H54 (cell line): ENCODE measurements around the gene SRSF12.
A peak's percentile ranks its signal among the peaks of the same experiment; 100 is the strongest.

Experiments used
- DNase-seq: peaks from one replicate; pipeline ENCODE4 v3.0.0; 2011; ENCODE audit warnings: low spot score, mixed read lengths; ENCODE audit not compliant: insufficient read length
- FAIRE-seq: peaks from 3 replicates; lab custom pipeline; 2011; peaks lifted over from hg19 to GRCh38; lab: Jason Lieb, UNC
- POLR2A ChIP-seq: IDR thresholded peaks from 2 replicates; pipeline ENCODE4 v1.6.1; 2011; ENCODE audit warnings: low read depth, mild to moderate bottlenecking, low read length

SRSF12 gene

GRCh38 chr6:89117211-89118108 lies at the start of gene SRSF12:
SRSF12 (minus strand) TSS chr6:89118071; CDS start chr6:89117887, 184 bp downstream.
- DNase-seq, result peak; percentile 29
- TF ChIP-seq POLR2A, result no peak
- FAIRE-seq, result peak; percentile 11

DNA sequence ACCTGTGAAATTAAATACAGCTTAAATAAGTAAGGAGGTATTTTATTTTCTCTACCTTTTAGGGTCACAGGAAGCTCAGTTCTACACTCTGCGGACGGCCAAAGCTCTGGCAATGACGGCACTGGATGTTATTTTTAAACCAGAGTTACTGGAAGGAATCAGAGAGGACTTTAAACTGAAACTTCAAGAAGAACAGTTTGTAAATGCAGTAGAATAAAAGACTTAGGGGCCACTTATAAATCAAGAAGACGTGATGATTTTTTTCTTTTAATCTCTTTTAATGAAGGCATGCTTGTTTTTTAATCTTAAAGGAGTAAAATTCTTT lies 44.1 kb upstream of the SRSF12 start:
- no peak for TF ChIP-seq POLR2A
- no peak for DNase-seq
- FAIRE-seq, result no peak

GRCh38 chr6:89161326-89162046 lies 43.6 kb upstream of the SRSF12 start:
- no peak for DNase-seq
- no peak for FAIRE-seq
- TF ChIP-seq POLR2A, result no peak

DNA sequence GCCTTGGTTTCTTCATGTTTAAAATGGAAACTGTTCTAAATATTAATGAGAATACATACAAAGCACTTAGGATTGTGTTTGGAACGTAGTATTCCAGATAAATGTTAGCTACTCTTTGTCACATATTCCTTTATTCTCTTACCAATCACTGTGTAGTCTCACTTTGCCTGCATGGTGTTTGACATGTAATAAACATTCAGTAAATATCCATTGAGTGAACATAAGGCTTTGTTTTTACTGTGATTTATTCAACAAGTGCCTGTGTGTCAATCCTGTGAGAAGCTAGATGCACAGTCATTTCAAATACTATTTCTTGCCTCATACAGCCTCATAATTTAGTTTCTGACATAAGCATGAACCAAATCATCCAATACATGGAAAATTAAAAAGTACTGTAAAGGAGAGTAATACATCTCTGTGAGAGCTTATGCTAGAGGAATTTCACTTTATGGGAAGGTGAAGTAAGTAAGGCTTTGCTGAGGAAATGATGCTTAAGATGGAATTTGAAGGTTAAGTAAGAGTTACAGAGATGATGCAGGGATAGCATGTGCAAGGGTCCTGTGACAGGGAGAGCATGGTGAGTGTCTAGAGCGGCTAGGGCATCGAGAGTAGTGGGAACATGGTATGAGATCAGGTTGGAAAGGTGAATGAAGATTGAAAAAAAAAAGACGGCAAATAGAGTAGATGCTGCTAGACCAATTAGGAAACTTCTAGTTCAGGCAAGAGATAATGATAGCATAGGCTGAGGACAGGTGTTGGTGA lies 42.6 kb upstream of the SRSF12 start:
- peak; percentile 11 for FAIRE-seq

GRCh38 chr6:89154131-89154530 lies 36.3 kb upstream of the SRSF12 start:
- no peak for DNase-seq
- FAIRE-seq, result no peak
- TF ChIP-seq POLR2A, result no peak

More for the DNA sequence above, 42.6 kb upstream of the SRSF12 start:
- no peak for DNase-seq
- no peak for TF ChIP-seq POLR2A

GRCh38 chr6:89148016-89148750 lies 30.3 kb upstream of the SRSF12 start:
- TF ChIP-seq POLR2A, result no peak
- DNase-seq (no peak), FAIRE-seq (no peak)

DNA sequence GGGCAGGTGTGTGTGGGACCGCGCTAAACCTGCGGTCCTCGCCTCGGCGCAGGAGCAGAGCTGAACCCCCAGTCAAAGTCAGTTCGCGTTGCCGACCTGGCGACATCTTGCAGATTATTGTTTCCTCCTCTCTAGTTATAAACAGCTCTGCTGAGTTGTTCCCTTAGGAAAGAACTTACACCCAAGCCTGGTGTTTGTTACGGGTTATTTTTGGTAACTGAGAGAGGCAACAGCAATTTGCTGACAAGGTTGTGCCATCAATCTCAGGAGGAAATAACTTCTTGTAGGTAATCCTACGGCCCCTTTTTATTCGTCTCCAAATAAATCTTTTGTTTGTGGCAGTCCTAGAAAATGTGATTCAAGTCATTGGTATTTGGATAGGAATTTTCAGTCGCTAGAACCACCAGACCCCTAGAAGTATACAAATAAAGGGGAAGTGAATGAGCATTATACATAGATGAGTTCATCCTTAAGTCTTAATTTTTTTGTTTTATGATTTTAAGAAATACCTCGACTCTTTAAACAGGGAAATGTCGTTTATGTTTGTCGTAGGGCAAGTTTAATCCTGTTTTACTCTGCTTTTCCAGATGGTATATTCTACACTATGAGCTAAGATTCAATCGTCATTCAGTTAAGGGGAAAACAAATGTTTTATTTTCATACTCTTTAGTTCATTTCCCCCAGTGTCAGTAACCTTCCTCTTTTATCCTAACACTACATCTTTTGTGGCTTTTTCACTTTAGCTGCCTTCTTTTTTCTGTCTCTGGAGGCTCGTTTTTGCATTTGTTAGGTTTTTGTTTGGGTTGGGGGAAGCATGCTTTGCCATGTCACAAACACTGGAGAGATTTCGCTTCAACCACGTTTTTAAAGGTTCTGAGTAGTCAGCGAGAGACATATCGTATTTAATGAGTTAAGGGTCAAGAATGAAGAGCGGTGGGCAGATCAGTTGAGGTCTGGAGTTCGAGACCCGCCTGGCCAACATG lies 29.1 kb upstream of the SRSF12 start:
- peak; percentile 70 for FAIRE-seq

GRCh38 chr6:89145956-89146717 lies 28.3 kb upstream of the SRSF12 start, which contains the start of gene PM20D2:
PM20D2 (plus strand) TSS chr6:89146055; CDS start chr6:89146145, 90 bp downstream.
- 0 out of 2 replicates have a peak, but pooled peaks have one; percentile 44 for TF ChIP-seq POLR2A
- FAIRE-seq (no peak), DNase-seq (peak; percentile 82)

More for the DNA sequence above, 29.1 kb upstream of the SRSF12 start:
- TF ChIP-seq POLR2A, result no peak
- peak; percentile 19 for DNase-seq

DNA sequence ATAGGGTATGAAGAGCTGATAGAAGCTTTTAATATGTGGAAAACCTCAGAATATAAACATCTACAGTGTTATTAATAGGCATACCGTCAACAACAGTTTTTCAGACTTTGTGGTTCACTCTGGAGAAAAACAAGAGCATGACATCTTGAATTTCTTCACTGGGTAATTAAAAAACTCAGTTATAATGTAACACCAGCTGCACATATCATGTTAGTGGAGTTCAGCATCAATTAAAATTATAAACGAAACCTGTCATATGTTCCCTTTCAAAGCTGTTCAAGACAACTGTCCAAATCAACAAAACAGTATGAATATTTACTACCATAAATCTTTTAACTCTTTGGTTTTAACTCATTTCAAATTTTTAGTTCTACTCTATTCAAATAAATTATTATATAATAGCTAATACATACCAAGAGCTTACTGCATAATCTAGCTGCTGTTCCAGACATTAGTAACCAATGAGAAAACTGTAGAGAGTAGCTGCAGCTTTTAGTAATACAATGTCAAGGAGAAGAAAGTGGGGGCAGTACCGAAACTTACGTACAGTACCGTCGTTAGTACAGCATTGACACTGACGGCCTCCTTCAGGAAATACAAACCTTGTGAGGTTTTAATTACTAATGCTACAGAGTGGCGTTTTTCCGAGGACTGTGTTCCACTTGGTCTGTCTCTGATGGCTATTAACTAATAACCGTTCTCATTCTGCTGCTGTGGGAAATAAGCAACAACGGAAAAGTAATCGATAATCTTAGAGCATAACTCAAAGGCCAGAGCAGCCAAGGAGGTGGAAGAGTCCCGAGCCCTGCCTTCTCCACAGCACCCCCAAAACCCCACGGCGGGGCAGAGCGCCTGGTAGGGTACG lies 27.5 kb upstream of the SRSF12 start:
- DNase-seq (no peak), FAIRE-seq (peak; percentile 30)
- TF ChIP-seq POLR2A, result no peak

- FAIRE-seq (no peak), DNase-seq (no peak)
- TF ChIP-seq POLR2A, result no peak
Measured at GRCh38 chr6:89144354-89144906, 26.6 kb upstream of the SRSF12 start.
